ENCODE data around the gene TIMP2.
"Not testable (repeated sequence)": the region's sequence is repeated elsewhere in the genome, so short reads cannot be mapped to it uniquely, and the experiment has no call there.

The TIMP2 gene

DNA sequence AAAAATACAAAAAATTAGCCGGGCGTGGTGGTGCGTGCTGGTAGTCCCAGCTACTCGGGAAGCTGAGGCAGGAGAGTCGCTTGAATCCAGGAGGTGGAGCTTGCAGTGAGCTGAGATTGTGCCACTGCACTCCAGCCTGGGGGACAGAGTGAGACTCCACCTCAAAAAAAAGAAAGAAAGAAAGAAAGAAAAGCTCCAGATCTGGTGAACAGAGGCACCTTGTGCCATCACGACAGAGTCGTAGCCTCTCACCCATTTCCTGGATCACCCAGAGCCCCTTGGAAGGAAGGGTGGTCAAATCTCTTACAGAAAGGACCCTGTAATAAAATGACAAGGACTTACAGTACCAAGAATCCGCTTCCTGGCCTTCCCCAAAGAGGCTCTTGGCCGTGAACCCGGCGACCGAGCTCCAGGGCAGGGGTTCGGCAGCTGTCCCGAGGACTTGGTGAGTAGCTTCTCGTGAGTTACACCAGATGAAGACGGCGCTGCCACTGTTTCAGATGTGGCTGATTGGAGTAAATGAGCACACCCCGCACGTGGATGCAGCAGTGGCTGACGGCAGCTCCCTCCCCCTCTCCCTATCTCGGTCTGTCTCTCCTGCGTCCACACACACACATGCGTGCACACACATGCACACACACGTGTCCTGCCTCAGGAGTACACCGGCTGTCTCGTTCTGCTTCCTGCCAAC, 41.1 kb upstream of the TIMP2 start:
- no peaks in the 10 kb centered on the region for H3K4me1 ChIP-seq (ENCODE audit: insufficient read depth, low read length)
- WGBS, result 93% methylated on average over 26 of the region's 26 CpGs
- no peak overlapping the region for H3K27ac ChIP-seq (ENCODE audit: low read depth, low read length)
- H3K4me3 ChIP-seq (ENCODE audit: low read length), result no peak overlapping the region
- no peaks in the 10 kb centered on the region for H3K36me3 ChIP-seq (ENCODE audit: insufficient read depth, low read length)
- H3K9ac ChIP-seq (ENCODE audit: low read depth, low read length), result no peak overlapping the region
- H3K27me3 ChIP-seq (ENCODE audit: insufficient read depth, low read length), result no peaks in the 10 kb centered on the region
- H3K9me3 ChIP-seq (ENCODE audit: insufficient read depth, low read depth, low read length), result no peaks in the 10 kb centered on the region

DNA sequence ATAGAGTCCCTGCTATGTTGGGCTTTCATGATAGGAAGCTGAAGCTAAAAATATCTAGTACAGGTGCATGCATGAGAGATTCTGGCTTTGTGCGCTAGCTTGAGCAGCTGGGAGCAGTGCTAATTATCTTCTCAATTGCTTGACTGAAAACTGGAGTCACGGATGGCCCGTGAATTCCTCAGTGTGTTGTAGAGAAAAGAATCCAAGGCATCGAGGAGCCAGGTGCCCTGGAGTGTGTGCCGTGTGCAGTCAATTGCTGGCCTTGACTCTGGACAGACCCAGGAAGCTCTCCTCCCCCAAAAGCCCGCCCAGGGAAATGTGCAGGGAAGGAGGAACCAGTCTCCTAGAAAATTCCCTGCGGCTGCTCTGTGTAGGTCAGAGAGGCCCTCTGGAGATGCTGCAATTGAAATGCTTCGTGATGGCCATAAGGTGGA, 40.3 kb upstream of the TIMP2 start:
- no peaks in the 10 kb centered on the region for H3K9me3 ChIP-seq (ENCODE audit: insufficient read depth, low read depth, low read length)
- no peak overlapping the region for H3K27ac ChIP-seq (ENCODE audit: low read depth, low read length)
- WGBS, result 89% methylated on average over 8 of the region's 8 CpGs
- H3K4me3 ChIP-seq (ENCODE audit: low read length), result no peak overlapping the region
- no peaks in the 10 kb centered on the region for H3K36me3 ChIP-seq (ENCODE audit: insufficient read depth, low read length)
- no peaks in the 10 kb centered on the region for H3K4me1 ChIP-seq (ENCODE audit: insufficient read depth, low read length)
- H3K9ac ChIP-seq (ENCODE audit: low read depth, low read length), result no peak overlapping the region
- no peaks in the 10 kb centered on the region for H3K27me3 ChIP-seq (ENCODE audit: insufficient read depth, low read length)

DNA sequence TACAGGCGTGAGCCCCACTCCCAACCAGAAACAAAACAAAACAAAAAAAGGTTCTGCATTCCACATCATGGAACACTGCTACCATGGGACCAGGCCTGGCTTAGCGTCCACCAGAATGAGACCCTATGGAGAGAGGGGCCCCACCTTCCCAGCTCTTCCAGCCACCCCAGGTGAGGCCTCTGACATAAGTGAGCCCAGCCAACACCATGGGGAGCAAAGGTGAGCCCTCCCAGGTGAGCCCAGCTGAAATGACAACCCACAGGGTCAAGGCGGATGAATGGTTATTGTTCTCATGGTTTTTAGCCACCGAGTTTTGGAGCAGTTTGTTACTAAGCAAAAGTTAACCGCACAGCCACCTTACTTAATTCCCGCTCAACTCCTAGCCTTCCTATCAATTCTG, 38.2 kb upstream of the TIMP2 start:
- no peak overlapping the region for H3K4me3 ChIP-seq (ENCODE audit: low read length)
- no peaks in the 10 kb centered on the region for H3K27me3 ChIP-seq (ENCODE audit: insufficient read depth, low read length)
- WGBS, result 92% methylated on average over 6 of the region's 6 CpGs
- H3K36me3 ChIP-seq (ENCODE audit: insufficient read depth, low read length), result no peaks in the 10 kb centered on the region
- no peak overlapping the region for H3K9ac ChIP-seq (ENCODE audit: low read depth, low read length)
- no peaks in the 10 kb centered on the region for H3K4me1 ChIP-seq (ENCODE audit: insufficient read depth, low read length)
- no peaks in the 10 kb centered on the region for H3K9me3 ChIP-seq (ENCODE audit: insufficient read depth, low read depth, low read length)
- H3K27ac ChIP-seq (ENCODE audit: low read depth, low read length), result no peak overlapping the region

DNA sequence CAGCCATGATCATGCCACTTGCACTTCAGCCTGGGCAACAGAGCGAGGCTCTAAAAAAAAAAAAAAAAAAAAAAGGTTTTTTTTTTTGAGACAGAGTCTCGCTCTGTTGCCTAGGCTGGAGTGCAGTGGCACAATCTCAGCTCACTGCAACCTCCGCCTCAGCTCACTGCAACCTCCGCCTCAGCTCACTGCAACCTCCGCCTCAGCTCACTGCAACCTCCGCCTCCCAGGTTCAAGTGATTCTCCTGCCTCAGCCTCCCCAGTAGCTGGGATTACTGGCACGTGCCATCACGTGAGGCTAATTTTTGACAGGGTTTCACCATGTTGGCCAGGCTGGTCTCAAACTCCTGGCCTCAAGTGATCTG, 37.8 kb upstream of the TIMP2 start:
- not testable (repeated sequence) for H3K4me1 ChIP-seq (ENCODE audit: insufficient read depth, low read length); H3K27ac ChIP-seq (ENCODE audit: low read depth, low read length); H3K27me3 ChIP-seq (ENCODE audit: insufficient read depth, low read length); H3K9me3 ChIP-seq (ENCODE audit: insufficient read depth, low read depth, low read length); H3K9ac ChIP-seq (ENCODE audit: low read depth, low read length); H3K36me3 ChIP-seq (ENCODE audit: insufficient read depth, low read length); H3K4me3 ChIP-seq (ENCODE audit: low read length)
- WGBS, result 94% methylated on average over 8 of the region's 8 CpGs

DNA sequence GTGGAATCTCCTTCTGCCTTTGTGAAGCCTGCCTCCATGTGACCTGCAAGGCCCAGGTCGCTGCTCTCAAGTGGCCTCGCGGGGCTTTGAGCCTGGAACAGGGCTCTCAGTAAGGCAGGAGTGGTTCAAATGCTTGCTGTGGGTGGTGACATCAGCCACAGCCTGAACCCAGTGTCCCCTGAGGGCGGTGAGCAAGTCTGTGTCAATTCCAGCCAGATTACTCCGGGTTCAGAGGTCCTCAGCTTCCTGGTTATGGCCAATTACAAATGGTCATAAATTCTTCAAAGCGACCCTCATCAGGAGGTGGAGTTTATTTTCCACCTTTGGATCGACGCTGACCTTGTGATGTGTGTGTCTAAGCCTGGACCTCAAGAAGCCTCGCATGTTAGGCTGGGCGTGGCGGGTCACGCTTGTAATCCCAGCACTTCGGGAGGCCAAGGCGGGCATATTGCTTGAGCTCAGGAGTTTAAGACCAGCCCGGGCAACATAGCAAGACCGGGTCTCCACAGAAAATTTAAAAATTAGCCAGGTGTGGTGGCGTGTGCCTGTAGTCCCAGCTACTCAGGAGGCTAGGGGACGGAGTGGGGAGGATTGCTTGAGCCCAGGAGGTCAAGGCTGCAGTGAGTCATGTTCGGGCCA, 37.3 kb upstream of the TIMP2 start:
- no peaks in the 10 kb centered on the region for H3K9me3 ChIP-seq (ENCODE audit: insufficient read depth, low read depth, low read length)
- no peak overlapping the region for H3K9ac ChIP-seq (ENCODE audit: low read depth, low read length)
- H3K4me3 ChIP-seq (ENCODE audit: low read length), result no peak overlapping the region
- WGBS, result 89% methylated on average over 19 of the region's 19 CpGs
- no peaks in the 10 kb centered on the region for H3K27me3 ChIP-seq (ENCODE audit: insufficient read depth, low read length)
- H3K27ac ChIP-seq (ENCODE audit: low read depth, low read length), result no peak overlapping the region
- H3K4me1 ChIP-seq (ENCODE audit: insufficient read depth, low read length), result no peaks in the 10 kb centered on the region
- no peaks in the 10 kb centered on the region for H3K36me3 ChIP-seq (ENCODE audit: insufficient read depth, low read length)

DNA sequence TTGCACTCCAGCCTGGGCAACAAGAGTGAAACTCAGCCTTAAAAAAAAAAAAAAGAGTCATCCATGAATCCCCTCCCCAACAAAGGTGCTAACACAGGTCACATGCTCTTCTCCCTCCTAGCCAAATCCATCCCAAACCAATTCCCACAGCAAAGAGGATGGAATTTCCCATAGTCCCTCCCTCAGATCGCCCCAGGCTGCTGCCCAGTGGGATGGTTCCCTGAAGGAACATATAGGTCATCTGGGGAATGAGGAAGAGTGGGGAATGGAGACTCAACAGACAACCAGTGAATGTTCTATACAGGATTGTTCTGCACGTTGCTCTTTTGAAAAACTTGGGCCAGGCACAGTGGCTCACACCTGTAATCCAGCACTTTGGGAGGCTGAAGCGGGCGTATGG, 36.4 kb upstream of the TIMP2 start:
- Histone ChIP-seq H3K9me3 (ENCODE audit: insufficient read depth, low read depth, low read length) (no peaks in the 10 kb centered on the region), H3K4me3 (ENCODE audit: low read length) (no peak overlapping the region), H3K4me1 (ENCODE audit: insufficient read depth, low read length) (no peaks in the 10 kb centered on the region; the same call in 1 of the 2 replicates), H3K9ac (ENCODE audit: low read depth, low read length) (no peak overlapping the region), H3K27me3 (ENCODE audit: insufficient read depth, low read length) (no peaks in the 10 kb centered on the region), H3K27ac (ENCODE audit: low read depth, low read length) (no peak overlapping the region), H3K36me3 (ENCODE audit: insufficient read depth, low read length) (no peaks in the 10 kb centered on the region)
- 97% methylated on average over 4 of the region's 4 CpGs for WGBS

DNA sequence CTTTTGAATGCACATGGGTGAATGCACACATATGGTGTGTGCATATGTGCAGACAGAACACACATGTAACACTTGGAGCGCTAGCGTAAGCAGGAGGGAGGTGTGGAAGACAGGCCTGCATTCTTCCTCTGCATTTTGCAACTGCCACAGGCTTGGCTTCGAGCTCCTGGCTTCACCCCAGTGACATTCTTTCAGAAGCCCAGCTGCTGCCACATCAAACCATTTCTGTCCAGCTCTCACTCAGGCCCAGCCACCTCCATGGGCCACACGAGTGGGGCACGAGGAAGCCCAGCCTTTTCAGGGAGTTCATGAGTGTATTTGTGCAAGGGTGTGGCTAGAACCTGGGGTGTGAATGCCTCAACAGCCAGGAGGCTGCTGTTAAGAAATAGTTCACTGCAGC, 35.7 kb upstream of the TIMP2 start:
- no peaks in the 10 kb centered on the region for H3K9me3 ChIP-seq (ENCODE audit: insufficient read depth, low read depth, low read length)
- no peaks in the 10 kb centered on the region for H3K36me3 ChIP-seq (ENCODE audit: insufficient read depth, low read length)
- 92% methylated on average over 5 of the region's 5 CpGs for WGBS
- no peaks in the 10 kb centered on the region; the same call in 1 of the 2 replicates for H3K4me1 ChIP-seq (ENCODE audit: insufficient read depth, low read length)
- H3K9ac ChIP-seq (ENCODE audit: low read depth, low read length), result no peak overlapping the region
- no peak overlapping the region for H3K27ac ChIP-seq (ENCODE audit: low read depth, low read length)
- H3K4me3 ChIP-seq (ENCODE audit: low read length), result no peak overlapping the region
- H3K27me3 ChIP-seq (ENCODE audit: insufficient read depth, low read length), result no peaks in the 10 kb centered on the region

DNA sequence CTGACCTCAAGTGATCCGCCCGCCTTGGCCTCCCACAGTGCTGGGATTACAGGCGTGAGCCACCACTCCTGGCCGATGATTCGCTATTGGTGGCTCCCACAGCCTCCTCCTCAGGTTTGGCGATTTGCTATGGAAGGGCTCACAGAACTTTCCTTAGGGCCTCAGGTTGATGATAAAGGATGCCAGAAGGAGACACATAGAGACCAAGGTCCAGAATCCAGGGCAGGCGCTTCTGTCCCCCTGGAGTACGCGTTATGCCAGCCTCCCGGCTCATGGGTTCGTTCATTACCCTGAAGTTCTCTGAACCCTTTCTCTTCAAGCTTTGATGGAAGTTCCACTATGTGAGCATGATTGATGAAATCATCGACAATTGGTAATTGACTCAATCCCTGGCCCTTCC, 34.6 kb upstream of the TIMP2 start:
- no peak overlapping the region for H3K27ac ChIP-seq (ENCODE audit: low read depth, low read length)
- no peaks in the 10 kb centered on the region for H3K27me3 ChIP-seq (ENCODE audit: insufficient read depth, low read length)
- no peaks in the 10 kb centered on the region for H3K36me3 ChIP-seq (ENCODE audit: insufficient read depth, low read length)
- no peak overlapping the region for H3K4me3 ChIP-seq (ENCODE audit: low read length)
- H3K9me3 ChIP-seq (ENCODE audit: insufficient read depth, low read depth, low read length), result no peaks in the 10 kb centered on the region
- no peak overlapping the region for H3K9ac ChIP-seq (ENCODE audit: low read depth, low read length)
- 90% methylated on average over 12 of the region's 12 CpGs for WGBS
- no peaks in the 10 kb centered on the region; the same call in 1 of the 2 replicates for H3K4me1 ChIP-seq (ENCODE audit: insufficient read depth, low read length)

DNA sequence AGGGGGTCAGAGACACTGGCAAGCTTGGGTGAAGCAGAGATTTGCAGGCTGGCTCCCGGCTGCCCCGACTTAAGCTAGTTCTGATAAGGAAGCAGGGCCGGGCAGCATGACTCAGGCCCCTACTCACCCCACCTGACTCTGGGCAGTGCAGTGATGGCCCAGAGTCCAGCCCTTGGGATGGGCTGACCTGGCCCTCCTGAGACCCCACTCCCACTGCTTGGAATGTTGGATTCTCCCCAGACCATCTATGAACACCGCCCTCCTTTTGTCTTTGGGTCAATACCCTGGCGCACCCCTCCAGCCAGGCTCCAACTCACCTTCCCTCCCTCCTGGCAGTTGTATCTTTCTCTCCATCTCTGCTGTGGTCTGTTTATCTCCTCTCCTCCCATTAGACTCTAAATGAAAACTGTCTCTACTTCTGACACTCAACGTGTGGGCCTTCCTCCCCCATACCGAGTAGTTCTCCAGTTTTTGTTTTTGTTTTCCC, 33.5 kb upstream of the TIMP2 start:
- H3K4me1 ChIP-seq (ENCODE audit: insufficient read depth, low read length), result peaks cover 3% of the 10 kb centered on the region
- WGBS, result 87% methylated on average over 7 of the region's 7 CpGs
- H3K9me3 ChIP-seq (ENCODE audit: insufficient read depth, low read depth, low read length), result no peaks in the 10 kb centered on the region
- H3K4me3 ChIP-seq (ENCODE audit: low read length), result no peak overlapping the region
- H3K27ac ChIP-seq (ENCODE audit: low read depth, low read length), result no peak overlapping the region
- H3K36me3 ChIP-seq (ENCODE audit: insufficient read depth, low read length), result no peaks in the 10 kb centered on the region
- H3K9ac ChIP-seq (ENCODE audit: low read depth, low read length), result no peak overlapping the region
- no peaks in the 10 kb centered on the region for H3K27me3 ChIP-seq (ENCODE audit: insufficient read depth, low read length)

DNA sequence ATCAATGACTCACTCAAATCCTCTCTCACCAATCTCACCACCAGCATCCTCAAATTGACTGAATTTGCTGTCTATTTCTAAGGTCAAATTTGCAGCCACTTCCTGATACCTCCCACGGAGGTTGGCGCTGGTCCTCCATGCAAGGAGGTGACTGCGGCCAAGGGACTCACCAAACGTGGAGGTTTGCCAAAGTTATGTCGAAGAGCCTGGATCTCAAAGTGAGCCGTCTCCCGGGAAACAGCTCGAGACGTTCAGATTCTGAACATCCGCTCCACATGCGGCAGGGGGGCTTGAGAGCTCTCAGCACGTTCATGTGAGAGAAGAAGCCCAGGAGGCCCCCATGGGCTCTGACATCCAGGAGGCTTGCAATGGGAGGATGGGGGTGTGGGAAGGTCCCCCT, 31.9 kb upstream of the TIMP2 start:
- 89% methylated on average over 12 of the region's 12 CpGs for WGBS
- Histone ChIP-seq H3K36me3 (ENCODE audit: insufficient read depth, low read length) (no peaks in the 10 kb centered on the region), H3K4me1 (ENCODE audit: insufficient read depth, low read length) (peaks cover 3% of the 10 kb centered on the region)

DNA sequence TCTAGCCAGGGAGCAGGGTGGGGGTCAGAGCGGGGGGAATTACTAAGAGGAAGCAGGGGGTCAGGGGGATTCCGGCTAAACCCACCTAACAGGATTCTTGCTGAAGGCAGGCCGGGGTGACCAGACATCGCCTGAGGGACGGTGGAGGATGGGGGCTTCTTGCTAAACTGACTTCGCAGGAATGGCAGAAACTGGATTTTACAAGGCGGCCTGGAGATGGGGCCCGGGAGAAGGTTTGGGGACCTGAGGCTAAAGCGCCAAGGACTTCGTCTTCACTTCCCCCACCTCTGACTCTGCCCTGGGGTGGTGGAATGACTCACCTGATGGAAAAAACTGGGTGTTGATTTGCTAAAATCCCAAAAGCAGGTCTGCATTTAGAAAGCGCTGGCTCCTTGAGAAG, 31.1 kb upstream of the TIMP2 start:
- no peak overlapping the region for H3K9ac ChIP-seq (ENCODE audit: low read depth, low read length)
- no peak overlapping the region for H3K4me3 ChIP-seq (ENCODE audit: low read length)
- H3K4me1 ChIP-seq (ENCODE audit: insufficient read depth, low read length), result peaks cover 3% of the 10 kb centered on the region
- no peak overlapping the region for H3K27ac ChIP-seq (ENCODE audit: low read depth, low read length)
- no peaks in the 10 kb centered on the region for H3K9me3 ChIP-seq (ENCODE audit: insufficient read depth, low read depth, low read length)
- no peaks in the 10 kb centered on the region for H3K36me3 ChIP-seq (ENCODE audit: insufficient read depth, low read length)
- WGBS, result 83% methylated on average over 11 of the region's 11 CpGs
- no peaks in the 10 kb centered on the region for H3K27me3 ChIP-seq (ENCODE audit: insufficient read depth, low read length)

More for the DNA sequence above, 31.9 kb upstream of the TIMP2 start:
- Histone ChIP-seq H3K27ac (ENCODE audit: low read depth, low read length) (no peak overlapping the region), H3K9ac (ENCODE audit: low read depth, low read length) (no peak overlapping the region), H3K27me3 (ENCODE audit: insufficient read depth, low read length) (no peaks in the 10 kb centered on the region), H3K4me3 (ENCODE audit: low read length) (no peak overlapping the region), H3K9me3 (ENCODE audit: insufficient read depth, low read depth, low read length) (no peaks in the 10 kb centered on the region)
